ENCODE measurements around the gene SERPINA7. TPM values are rescaled to one million over a fixed set of nuclear protein-coding genes. Genes with fewer than 3 reads are reported as not detected.

Gene SERPINA7
- total RNA-seq, result not detected
- polyA plus RNA-seq, result not detected
- long read RNA-seq, donor 1, result 0 reads
- long read RNA-seq, donor 2, result 0 reads
- long read RNA-seq, donor 3, result 0 reads
- long read RNA-seq, donor 4, result 0 reads

- intact Hi-C loops (cut with DNase I), result no loop called here
These were observed at the start of gene SERPINA7 for GRCh38 chrX:106038625-106039024. Gene SERPINA7 (minus strand): TSS chrX:106038727. CDS start chrX:106037058, 1,669 bp downstream.

GRCh38 chrX:106069048-106069447 is 30.5 kb upstream of the SERPINA7 start:
- no peak for DNase-seq
- intact Hi-C loops (cut with DNase I), result no loop called here
- H3K4me1 ChIP-seq (ENCODE audit: control insufficient read depth, insufficient read depth, low read length), result no peaks in the 10 kb centered on the region
- WGBS, result 90% methylated on average over 3 of the region's 3 CpGs
- no peak for ATAC-seq
- no peak overlapping the region for H3K27ac ChIP-seq (ENCODE audit: low read length)
- no peaks in the 10 kb centered on the region for H3K9me3 ChIP-seq (ENCODE audit: control insufficient read depth, low read length)
- no peaks in the 10 kb centered on the region for H3K27me3 ChIP-seq (ENCODE audit: control insufficient read depth, insufficient read depth)
- no peak overlapping the region for H3K4me3 ChIP-seq (ENCODE audit: low read length)

More at GRCh38 chrX:106038625-106039024, at the start of gene SERPINA7:
- H3K4me3 ChIP-seq (ENCODE audit: low read length), result no peak within 1 kb of the TSS
- DNase-seq, result no peak
- no peak for ATAC-seq
- no peaks in the 10 kb centered on the region for H3K4me1 ChIP-seq (ENCODE audit: control insufficient read depth, insufficient read depth, low read length)
- no peaks in the 10 kb centered on the region for H3K9me3 ChIP-seq (ENCODE audit: control insufficient read depth, low read length)
- no peak within 1 kb of the TSS for H3K27ac ChIP-seq (ENCODE audit: low read length)
- no peaks in the 10 kb centered on the region for H3K27me3 ChIP-seq (ENCODE audit: control insufficient read depth, insufficient read depth)

GRCh38 chrX:106050054-106050453 is 11.5 kb upstream of the SERPINA7 start:
- DNase-seq, result no peak
- intact Hi-C loops (cut with DNase I), result no loop called here
- Histone ChIP-seq H3K4me1 (ENCODE audit: control insufficient read depth, insufficient read depth, low read length) (no peaks in the 10 kb centered on the region), H3K27ac (ENCODE audit: low read length) (no peak overlapping the region), H3K4me3 (ENCODE audit: low read length) (no peak overlapping the region), H3K9me3 (ENCODE audit: control insufficient read depth, low read length) (no peaks in the 10 kb centered on the region), H3K27me3 (ENCODE audit: control insufficient read depth, insufficient read depth) (no peaks in the 10 kb centered on the region)
- WGBS, result 77% methylated on average over 1 of the region's 1 CpG
- ATAC-seq, result no peak

- intact Hi-C loops (cut with DNase I), result no loop called here
- H3K27me3 ChIP-seq (ENCODE audit: control insufficient read depth, insufficient read depth), result no peaks in the 10 kb centered on the region
- no peak overlapping the region for H3K27ac ChIP-seq (ENCODE audit: low read length)
- H3K4me1 ChIP-seq (ENCODE audit: control insufficient read depth, insufficient read depth, low read length), result no peaks in the 10 kb centered on the region
- ATAC-seq, result no peak
- no peak for DNase-seq
- no peaks in the 10 kb centered on the region for H3K9me3 ChIP-seq (ENCODE audit: control insufficient read depth, low read length)
- WGBS, result 65% methylated on average over 2 of the region's 2 CpGs
- no peak overlapping the region for H3K4me3 ChIP-seq (ENCODE audit: low read length)
These were observed 3.8 kb upstream of the SERPINA7 start for GRCh38 chrX:106042296-106042695.

- H3K4me1 ChIP-seq (ENCODE audit: control insufficient read depth, insufficient read depth, low read length), result no peaks in the 10 kb centered on the region
- no peak overlapping the region for H3K4me3 ChIP-seq (ENCODE audit: low read length)
- no peak overlapping the region for H3K27ac ChIP-seq (ENCODE audit: low read length)
- 59% methylated on average over 4 of the region's 4 CpGs for WGBS
- DNase-seq (no peak), ATAC-seq (no peak)
- intact Hi-C loops (cut with DNase I), result no loop called here
- no peaks in the 10 kb centered on the region for H3K9me3 ChIP-seq (ENCODE audit: control insufficient read depth, low read length)
- H3K27me3 ChIP-seq (ENCODE audit: control insufficient read depth, insufficient read depth), result no peaks in the 10 kb centered on the region
These were observed 2.3 kb upstream of the SERPINA7 start for GRCh38 chrX:106040861-106041260.

- DNase-seq (no peak), ATAC-seq (no peak)
- intact Hi-C loops (cut with DNase I), result no loop called here
- Histone ChIP-seq H3K27me3 (ENCODE audit: control insufficient read depth, insufficient read depth) (no peaks in the 10 kb centered on the region), H3K27ac (ENCODE audit: low read length) (no peak overlapping the region), H3K4me3 (ENCODE audit: low read length) (no peak overlapping the region), H3K4me1 (ENCODE audit: control insufficient read depth, insufficient read depth, low read length) (no peaks in the 10 kb centered on the region), H3K9me3 (ENCODE audit: control insufficient read depth, low read length) (no peaks in the 10 kb centered on the region)
- WGBS, result 31% methylated on average over 2 of the region's 2 CpGs
These were observed 1.4 kb upstream of the SERPINA7 start for GRCh38 chrX:106039920-106040319.

- WGBS, result 92% methylated on average over 1 of the region's 1 CpG
- H3K4me3 ChIP-seq (ENCODE audit: low read length), result no peak overlapping the region
These were observed 573 bp downstream of the SERPINA7 start for GRCh38 chrX:106037835-106038473.

GRCh38 chrX:106036716-106037115 is 1.8 kb downstream of the SERPINA7 start:
- intact Hi-C loops (cut with DNase I), result no loop called here

More at GRCh38 chrX:106037835-106038473, 573 bp downstream of the SERPINA7 start:
- intact Hi-C loops (cut with DNase I), result no loop called here
- Histone ChIP-seq H3K9me3 (ENCODE audit: control insufficient read depth, low read length) (no peaks in the 10 kb centered on the region), H3K27ac (ENCODE audit: low read length) (no peak overlapping the region), H3K4me1 (ENCODE audit: control insufficient read depth, insufficient read depth, low read length) (no peaks in the 10 kb centered on the region), H3K27me3 (ENCODE audit: control insufficient read depth, insufficient read depth) (no peaks in the 10 kb centered on the region)
- DNase-seq, result no peak
- ATAC-seq, result no peak

GRCh38 chrX:106035064-106035463 is 3.5 kb downstream of the SERPINA7 start:
- Histone ChIP-seq H3K27ac (ENCODE audit: low read length) (no peak overlapping the region), H3K27me3 (ENCODE audit: control insufficient read depth, insufficient read depth) (no peaks in the 10 kb centered on the region), H3K4me3 (ENCODE audit: low read length) (no peak overlapping the region), H3K9me3 (ENCODE audit: control insufficient read depth, low read length) (no peaks in the 10 kb centered on the region), H3K4me1 (ENCODE audit: control insufficient read depth, insufficient read depth, low read length) (no peaks in the 10 kb centered on the region)
- no peak for ATAC-seq
- DNase-seq, result no peak
- WGBS, result 69% methylated on average over 2 of the region's 2 CpGs
- intact Hi-C loops (cut with DNase I), result no loop called here

More at GRCh38 chrX:106036716-106037115, 1.8 kb downstream of the SERPINA7 start:
- no peak overlapping the region for H3K4me3 ChIP-seq (ENCODE audit: low read length)
- no peaks in the 10 kb centered on the region for H3K27me3 ChIP-seq (ENCODE audit: control insufficient read depth, insufficient read depth)
- ATAC-seq (no peak), DNase-seq (no peak)
- whole genome bisulfite sequencing, result 83% methylated on average over 1 of the region's 1 CpG
- no peaks in the 10 kb centered on the region for H3K9me3 ChIP-seq (ENCODE audit: control insufficient read depth, low read length)
- no peaks in the 10 kb centered on the region for H3K4me1 ChIP-seq (ENCODE audit: control insufficient read depth, insufficient read depth, low read length)
- H3K27ac ChIP-seq (ENCODE audit: low read length), result no peak overlapping the region

GRCh38 chrX:106023947-106024346 is 14.6 kb downstream of the SERPINA7 start:
- Histone ChIP-seq H3K27ac (ENCODE audit: low read length) (no peak overlapping the region), H3K27me3 (ENCODE audit: control insufficient read depth, insufficient read depth) (no peaks in the 10 kb centered on the region), H3K4me1 (ENCODE audit: control insufficient read depth, insufficient read depth, low read length) (no peaks in the 10 kb centered on the region), H3K4me3 (ENCODE audit: low read length) (no peak overlapping the region), H3K9me3 (ENCODE audit: control insufficient read depth, low read length) (no peaks in the 10 kb centered on the region)
- DNase-seq (no peak), ATAC-seq (no peak)
- WGBS, result 87% methylated on average over 4 of the region's 4 CpGs
- intact Hi-C loops (cut with DNase I), result no loop called here

- H3K9me3 ChIP-seq (ENCODE audit: control insufficient read depth, low read length), result no peaks in the 10 kb centered on the region
- ATAC-seq (no peak), DNase-seq (no peak)
- no peak overlapping the region for H3K27ac ChIP-seq (ENCODE audit: low read length)
- 81% methylated on average over 2 of the region's 2 CpGs for WGBS
- intact Hi-C loops (cut with DNase I), result no loop called here
- H3K4me3 ChIP-seq (ENCODE audit: low read length), result no peak overlapping the region
- no peaks in the 10 kb centered on the region for H3K4me1 ChIP-seq (ENCODE audit: control insufficient read depth, insufficient read depth, low read length)
- H3K27me3 ChIP-seq (ENCODE audit: control insufficient read depth, insufficient read depth), result no peaks in the 10 kb centered on the region
These were observed 16.3 kb downstream of the SERPINA7 start for GRCh38 chrX:106022238-106022637.
